Esophagus muscularis mucosa (tissue), 3 donors: Measurements from ENCODE around the gene C2CD4D.

ENCODE experiments used
- CTCF ChIP-seq, 3 experiments: fragments of 200-600 bp in 2 of 3; fragments of 450-650 bp in 1 of 3; sonication (generic) in 2 of 3; IDR thresholded peaks; one replicate each; pipeline ENCODE4 v1.5.1; 2017 to 2019; ENCODE audit warnings: antibody characterized with exemption in 3 of 3, mild to moderate bottlenecking in 2 of 3, moderate library complexity in 1 of 3
- POLR2A ChIP-seq: fragments of 450-650 bp; IDR thresholded peaks from one replicate; pipeline ENCODE4 v1.6.1; 2017; ENCODE audit warnings: antibody characterized with exemption, moderate library complexity, mild to moderate bottlenecking, low read depth
- POLR2AphosphoS5 ChIP-seq, 2 donors: sonication (generic); formaldehyde crosslinking; IDR thresholded peaks; one replicate each; pipeline ENCODE4 v1.6.1; 2017; ENCODE audit warnings: antibody characterized with exemption in 2 of 2

GRCh38 chr1:151881479-151881878 lies 41.9 kb upstream of the C2CD4D start:
- TF ChIP-seq POLR2AphosphoS5 (IDR thresholded peaks at IDR 0.05) (no peak), CTCF (IDR thresholded peaks at IDR 0.05) (no peak), POLR2A (no peak)
